Upper lobe of left lung (tissue), 6 donors: Measurements from ENCODE around the gene WNK1. TPM values are rescaled to one million over a fixed set of nuclear protein-coding genes. Genes with fewer than 3 reads are reported as not detected.
A peak's percentile ranks its signal among the peaks of the same experiment; 100 is the strongest.

Source experiments
- ATAC-seq, 2 donors: fragments of 200-7000 bp; cut with Tn5 transposase; one replicate each; pipeline ENCODE4 v1.9.1; 2022; ENCODE audit warnings: mild to moderate bottlenecking in 2 of 2, moderate library complexity in 2 of 2; ENCODE audit not compliant: low FRiP score in 2 of 2
- DNase-seq, 2 donors: peaks; one replicate each; pipeline ENCODE4 v3.0.0-alpha.2; 2019 to 2020
- H3K27ac ChIP-seq, 4 donors: fragments of 200-600 bp; sonication (generic); one replicate each; pipeline ENCODE4 v1.5.1; 2016 to 2019
- H3K27me3 ChIP-seq, 4 donors: fragments of 200-600 bp; sonication (generic); one replicate each; pipeline ENCODE4 v1.5.1; 2017 to 2019
- H3K36me3 ChIP-seq, 4 donors: fragments of 200-600 bp; sonication (generic); one replicate each; pipeline ENCODE4 v1.5.1; 2016 to 2019
- H3K4me1 ChIP-seq, 4 donors: fragments of 200-600 bp; sonication (generic); one replicate each; pipeline ENCODE4 v1.5.1; 2018 to 2019
- H3K4me3 ChIP-seq, 4 donors: fragments of 200-600 bp; sonication (generic); one replicate each; pipeline ENCODE4 v1.5.1; 2017 to 2019; ENCODE audit warnings: mild to moderate bottlenecking in 2 of 4, moderate library complexity in 1 of 4
- H3K9me3 ChIP-seq, 4 donors: fragments of 200-600 bp; sonication (generic); one replicate each; pipeline ENCODE4 v1.5.1; 2018 to 2019
- EP300 ChIP-seq, 4 donors: sonication (generic); formaldehyde crosslinking; IDR thresholded peaks; one replicate each; pipeline ENCODE4 v1.5.1; 2017; ENCODE audit warnings: antibody characterized with exemption in 4 of 4, control low read depth in 2 of 4
- POLR2A ChIP-seq, 4 donors: fragments of 450-650 bp; IDR thresholded peaks; one replicate each; pipeline ENCODE4 v1.5.1; 2016 to 2017; ENCODE audit warnings: antibody characterized with exemption in 4 of 4, mild to moderate bottlenecking in 2 of 4
- POLR2AphosphoS5 ChIP-seq, 2 donors: sonication (generic); formaldehyde crosslinking; IDR thresholded peaks; one replicate each; pipeline ENCODE4 v1.5.1; 2017; ENCODE audit warnings: antibody characterized with exemption in 2 of 2
- WGBS, 2 donors: methylation state at CpG; one replicate each; pipeline ENCODE4 v1.1.5; 2017 to 2018; 5-methylcytosine and 5-hydroxymethylcytosine counted together
- total RNA-seq, 6 donors: library from RNA; depleted of rRNA in 4 of 6; stranded (reverse); fragments of >200 nt in 4 of 6; gene quantifications; one replicate each; pipeline versions ENCODE4 v1.1.0 to v1.2.1, GENCODE V29; 2016 to 2021
- TF ChIP-seq, protein P1 (sequence below), 6 experiments: fragments of 450-650 bp in 4 of 6; fragments of 200-600 bp in 2 of 6; sonication (generic) in 2 of 6; IDR thresholded peaks; one replicate each; pipeline ENCODE4 v1.5.1; 2016 to 2019; ENCODE audit warnings: antibody characterized with exemption in 6 of 6
- donor health status: DM: no; HTN: no; CAD: no; lungs with moderate emphysema.
- donor health status: DM: no; HTN: yes; CAD: no; lungs with severe emphysema.

The WNK1 gene
- total RNA-seq, 6 donors from 2014 or later = 184 to 288 (median 245) TPM

DNA sequence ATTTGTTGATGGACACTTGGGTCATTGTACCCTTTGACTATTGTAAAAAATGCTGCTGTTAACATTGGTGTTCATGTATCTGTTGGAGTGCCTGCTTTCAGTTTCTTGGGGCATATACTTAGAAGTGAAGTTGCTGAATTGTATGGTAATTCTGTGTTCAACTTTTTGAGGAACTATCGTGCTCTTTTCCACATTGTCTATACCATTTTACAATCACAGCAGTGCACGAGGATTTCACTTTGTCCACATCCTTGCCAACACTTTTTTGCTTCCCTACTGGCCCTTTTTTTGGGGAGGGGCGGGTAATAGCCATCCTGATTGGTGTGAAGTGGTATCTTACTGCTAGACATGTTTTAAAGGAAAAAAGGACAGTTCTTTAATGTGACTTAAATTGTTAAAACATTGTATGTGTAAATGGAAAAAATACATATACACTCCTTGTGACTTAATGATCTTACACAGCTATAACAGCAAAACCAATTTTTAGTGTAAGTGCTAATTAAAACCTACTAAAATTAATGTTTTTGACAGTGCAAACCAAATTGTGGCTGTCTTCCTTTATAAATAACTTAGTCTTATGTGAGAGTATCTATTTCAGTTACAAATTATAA is 52.7 kb downstream of the WNK1 start:
- TF ChIP-seq, protein P1, sequence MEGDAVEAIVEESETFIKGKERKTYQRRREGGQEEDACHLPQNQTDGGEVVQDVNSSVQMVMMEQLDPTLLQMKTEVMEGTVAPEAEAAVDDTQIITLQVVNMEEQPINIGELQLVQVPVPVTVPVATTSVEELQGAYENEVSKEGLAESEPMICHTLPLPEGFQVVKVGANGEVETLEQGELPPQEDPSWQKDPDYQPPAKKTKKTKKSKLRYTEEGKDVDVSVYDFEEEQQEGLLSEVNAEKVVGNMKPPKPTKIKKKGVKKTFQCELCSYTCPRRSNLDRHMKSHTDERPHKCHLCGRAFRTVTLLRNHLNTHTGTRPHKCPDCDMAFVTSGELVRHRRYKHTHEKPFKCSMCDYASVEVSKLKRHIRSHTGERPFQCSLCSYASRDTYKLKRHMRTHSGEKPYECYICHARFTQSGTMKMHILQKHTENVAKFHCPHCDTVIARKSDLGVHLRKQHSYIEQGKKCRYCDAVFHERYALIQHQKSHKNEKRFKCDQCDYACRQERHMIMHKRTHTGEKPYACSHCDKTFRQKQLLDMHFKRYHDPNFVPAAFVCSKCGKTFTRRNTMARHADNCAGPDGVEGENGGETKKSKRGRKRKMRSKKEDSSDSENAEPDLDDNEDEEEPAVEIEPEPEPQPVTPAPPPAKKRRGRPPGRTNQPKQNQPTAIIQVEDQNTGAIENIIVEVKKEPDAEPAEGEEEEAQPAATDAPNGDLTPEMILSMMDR (IDR thresholded peaks at IDR 0.05) = no peak
- TF ChIP-seq POLR2AphosphoS5 (IDR thresholded peaks at IDR 0.05) (no peak), EP300 (IDR thresholded peaks at IDR 0.05) (no peak), POLR2A (IDR thresholded peaks at IDR 0.05) (no peak)
- Histone ChIP-seq H3K4me1 (peaks cover 21 to 41% (median 34%) of the 10 kb centered on the region in 4 donors), H3K4me3 (no peak overlapping the region), H3K27ac (no peak overlapping the region), H3K27me3 (no peaks in the 10 kb centered on the region), H3K36me3 (no peaks in the 10 kb centered on the region), H3K9me3 (no peaks in the 10 kb centered on the region)
- 63 to 68% methylated on average over 3 of the region's 3 CpGs for WGBS, 2 donors
- DNase-seq = no peak
- peak in 1 of 2 donors; percentile 52 for ATAC-seq

DNA sequence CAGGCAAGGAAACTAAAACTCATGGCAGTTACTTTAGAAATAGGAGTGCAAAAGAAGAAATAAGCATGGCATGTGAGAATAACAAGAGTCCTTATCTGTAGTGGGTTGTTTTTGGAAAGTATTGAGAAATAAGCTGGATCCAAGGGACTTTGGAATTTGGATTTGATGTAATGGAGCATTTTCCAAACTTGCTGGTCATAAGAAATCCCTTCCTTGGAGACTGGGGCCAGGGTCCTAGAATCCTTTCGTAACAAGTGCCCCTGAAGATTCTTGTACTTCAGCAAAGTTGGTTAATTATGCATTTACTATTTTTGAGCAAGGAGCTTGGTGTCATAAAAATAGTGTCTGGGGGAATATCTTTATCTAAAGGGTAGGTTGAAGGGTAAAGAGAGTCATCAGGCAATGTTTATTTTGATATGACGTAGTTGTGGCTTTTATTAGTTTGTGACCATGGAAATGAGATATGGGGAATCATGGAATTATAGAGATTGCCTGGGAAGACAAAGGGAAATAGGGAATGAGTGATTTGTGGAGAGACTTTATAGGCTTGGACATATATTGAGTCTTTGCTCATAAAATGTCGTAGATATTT is 53.9 kb downstream of the WNK1 start:
- Histone ChIP-seq H3K27me3 (no peaks in the 10 kb centered on the region), H3K36me3 (no peaks in the 10 kb centered on the region), H3K4me1 (peaks cover 21 to 48% (median 34%) of the 10 kb centered on the region in 4 donors), H3K9me3 (no peaks in the 10 kb centered on the region), H3K27ac (no peak overlapping the region), H3K4me3 (no peak overlapping the region)
- DNase-seq (no peak), ATAC-seq (peak in 1 of 2 donors; percentile 38)
- no peak for TF ChIP-seq EP300 (IDR thresholded peaks at IDR 0.05)
- TF ChIP-seq, protein P1 (IDR thresholded peaks at IDR 0.05) = no peak
- WGBS, 2 donors = 68 to 85% methylated on average over 3 of the region's 3 CpGs

DNA sequence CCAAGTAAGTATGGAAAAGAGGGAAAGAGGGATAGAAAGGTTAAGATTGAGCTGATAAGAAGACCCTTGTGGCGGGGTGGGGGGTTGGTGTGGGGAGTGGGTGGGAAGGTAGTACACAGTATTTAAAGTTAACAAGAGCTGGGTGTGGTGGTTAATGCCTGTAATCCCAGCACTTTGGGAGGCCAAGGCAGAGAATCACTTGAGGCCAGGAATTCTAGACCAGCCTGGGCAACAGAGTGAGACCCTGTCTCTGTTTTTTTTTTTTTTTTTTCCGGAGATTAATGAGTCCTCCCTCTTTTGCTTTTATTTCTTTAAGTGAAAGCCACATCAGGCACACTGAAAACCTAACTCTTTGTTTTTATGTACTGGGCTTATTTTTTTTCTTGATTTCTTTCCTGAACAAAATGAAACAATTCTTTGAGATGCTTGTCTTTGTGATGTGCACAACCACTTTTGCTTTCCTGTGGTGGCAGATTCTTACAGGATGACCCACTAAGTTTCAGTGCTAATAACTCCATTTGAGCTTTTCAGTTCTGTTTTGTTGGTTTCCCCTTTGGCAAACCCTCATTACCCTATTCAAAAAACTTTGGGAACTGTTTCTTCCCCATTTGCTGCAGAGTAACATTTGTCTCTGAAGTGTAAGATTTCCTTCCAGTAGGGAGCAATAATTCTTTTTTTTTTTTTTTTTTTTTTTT is 54.8 kb downstream of the WNK1 start:
- H3K27me3 ChIP-seq = no peaks in the 10 kb centered on the region
- no peaks in the 10 kb centered on the region for H3K9me3 ChIP-seq
- peaks cover 19 to 47% (median 31%) of the 10 kb centered on the region in 4 donors for H3K4me1 ChIP-seq
- peak overlapping the region in 1 of 4 donors; percentile 40 for H3K27ac ChIP-seq
- no peak for DNase-seq
- 80 to 83% methylated on average over 2 of the region's 2 CpGs for WGBS, 2 donors
- H3K36me3 ChIP-seq = no peaks in the 10 kb centered on the region
- H3K4me3 ChIP-seq = no peak overlapping the region
- ATAC-seq = peak in 1 of 2 donors; percentile 64
- TF ChIP-seq POLR2A (IDR thresholded peaks at IDR 0.05) = no peak
- no peak for TF ChIP-seq EP300 (IDR thresholded peaks at IDR 0.05)
- TF ChIP-seq POLR2AphosphoS5 (IDR thresholded peaks at IDR 0.05) = no peak
- TF ChIP-seq, protein P1 (IDR thresholded peaks at IDR 0.05) = no peak

DNA sequence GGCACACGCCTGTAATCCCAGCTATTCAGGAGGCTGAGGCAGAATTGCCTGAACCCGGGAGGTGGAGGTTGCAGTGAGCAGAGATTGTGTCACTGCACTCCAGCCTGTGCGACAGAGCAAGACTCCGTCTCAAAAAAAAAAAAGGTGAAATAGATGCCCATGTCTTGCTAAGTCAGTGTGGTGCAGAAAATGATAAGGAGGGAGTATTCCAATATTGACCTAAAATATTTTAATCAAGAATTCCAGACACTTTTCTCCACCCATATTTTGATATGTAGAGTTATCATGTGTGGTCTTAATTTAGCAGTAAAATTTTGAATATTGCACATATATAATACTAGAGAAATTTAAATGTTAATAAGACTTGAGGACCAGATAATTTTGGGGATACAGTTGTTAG is 57.7 kb downstream of the WNK1 start:
- Histone ChIP-seq H3K4me3 (no peak overlapping the region), H3K4me1 (peaks cover 10 to 49% (median 24%) of the 10 kb centered on the region in 4 donors), H3K36me3 (peaks cover 0 to 7% (median 5%) of the 10 kb centered on the region in 4 donors), H3K27ac (no peak overlapping the region), H3K9me3 (no peaks in the 10 kb centered on the region), H3K27me3 (no peaks in the 10 kb centered on the region)
- TF ChIP-seq POLR2A (IDR thresholded peaks at IDR 0.05) (no peak), EP300 (IDR thresholded peaks at IDR 0.05) (no peak), POLR2AphosphoS5 (IDR thresholded peaks at IDR 0.05) (no peak)
- TF ChIP-seq, protein P1 (IDR thresholded peaks at IDR 0.05) = no peak
- WGBS, 2 donors = 78 to 85% methylated on average over 4 of the region's 4 CpGs
- ATAC-seq = no peak
- DNase-seq = no peak
